CD4-positive, alpha-beta T cell treated with Interferon alpha-2 for 1 hour (primary cell): ENCODE measurements around the gene GRN.
A peak's percentile ranks its signal among the peaks of the same experiment; 100 is the strongest.
"Not testable (repeated sequence)": the region's sequence is repeated elsewhere in the genome, so short reads cannot be mapped to it uniquely, and the experiment has no call there.

ENCODE experiments used
- DNase-seq, 2 donors: peaks; one replicate each; pipeline ENCODE4 v3.0.0-alpha.2; 2020 to 2022

GRN gene

DNA sequence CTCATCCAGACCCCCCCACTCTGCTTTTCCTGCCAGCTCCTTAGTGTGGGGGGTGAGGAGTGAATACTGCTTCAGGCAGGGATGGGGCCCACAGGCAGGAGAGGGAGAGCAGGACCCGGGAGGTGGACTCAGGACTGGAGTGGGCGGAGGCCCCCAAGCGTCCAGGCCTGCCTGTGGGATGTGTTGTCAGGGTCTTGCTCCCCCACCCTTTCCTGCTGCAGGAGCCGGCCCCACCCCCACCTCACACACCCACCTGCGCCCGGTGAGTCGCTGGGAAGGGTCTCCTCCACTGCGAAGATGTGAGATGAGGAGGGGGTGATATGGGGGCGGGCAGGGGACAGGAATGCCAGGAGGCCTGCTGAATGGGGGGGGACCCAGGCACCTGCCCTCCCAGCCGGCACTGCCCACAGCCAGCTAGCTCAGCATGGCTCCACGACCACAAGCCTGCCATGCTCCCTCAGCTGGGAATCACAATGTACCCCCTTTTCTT, 17.4 kb downstream of the GRN start:
- DNase-seq, result no peak

DNA sequence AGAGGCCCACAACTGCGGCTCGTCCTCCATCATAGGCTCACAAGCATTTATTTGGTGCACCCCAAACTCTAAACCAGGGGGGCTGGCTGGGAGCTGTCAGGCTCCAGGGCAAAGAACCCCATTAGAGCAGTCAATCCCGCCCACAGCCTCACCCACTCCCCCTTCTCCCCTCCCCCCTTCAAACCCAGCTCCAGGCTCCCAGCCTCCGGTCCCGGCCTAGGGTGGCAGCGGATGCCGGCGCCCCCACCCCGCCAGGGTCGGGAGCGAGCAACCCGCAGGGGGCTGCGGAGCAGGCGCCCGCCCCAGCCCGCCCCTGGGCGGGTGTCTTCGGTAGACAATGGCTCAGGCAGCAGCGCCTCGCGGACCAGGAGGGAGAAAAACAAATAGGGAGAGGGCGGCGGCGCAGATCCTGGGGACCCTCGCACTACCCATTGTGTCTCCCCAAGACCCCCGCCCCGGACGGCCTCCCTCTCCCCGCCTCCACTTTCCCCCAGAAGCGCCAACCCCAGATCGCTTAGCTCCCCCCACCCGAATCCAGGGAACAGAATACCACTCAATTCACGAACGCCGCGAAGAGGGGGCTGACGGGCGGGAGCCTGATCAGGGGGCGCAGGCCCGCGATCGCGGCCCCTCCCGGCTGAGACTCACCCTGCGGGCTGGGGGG, 18.0 kb downstream of the GRN start:
- DNase-seq, result peak in 1 of 2 donors; percentile 15

DNA sequence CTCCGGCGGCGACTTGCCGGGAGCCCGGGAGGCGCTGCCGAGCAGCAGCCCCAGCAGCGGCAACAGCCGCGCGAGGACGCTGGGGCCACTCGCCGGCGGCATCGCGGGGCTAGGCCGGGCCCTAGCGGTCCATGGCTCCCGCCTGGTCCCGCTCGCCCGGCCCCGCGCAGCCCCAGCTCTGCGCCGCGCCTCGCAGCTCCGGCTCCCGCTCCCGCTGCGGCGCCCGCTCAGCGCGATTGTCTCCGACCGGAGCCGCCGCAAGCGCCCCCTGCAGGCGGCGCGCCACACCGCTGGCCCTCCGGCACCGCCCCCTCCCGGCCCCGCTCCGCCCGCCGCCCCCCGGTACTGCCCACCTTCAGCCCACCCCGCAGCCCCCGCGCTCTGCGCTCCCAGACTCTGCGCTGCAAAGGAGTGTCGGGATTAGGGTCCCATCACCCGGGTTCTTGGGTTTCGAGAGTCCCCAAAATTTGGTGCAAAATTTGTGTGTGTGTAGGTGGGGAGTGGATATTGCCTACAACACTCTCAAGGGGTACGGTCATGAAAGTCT, 18.6 kb downstream of the GRN start, which contains the start of gene FAM171A2:
Gene FAM171A2, minus strand, starts transcription at position 241 of the 547 bp plus-strand sequence. Its CDS starts 139 bp downstream, at position 102.
- peak; percentile 58 to 75 for DNase-seq

DNA sequence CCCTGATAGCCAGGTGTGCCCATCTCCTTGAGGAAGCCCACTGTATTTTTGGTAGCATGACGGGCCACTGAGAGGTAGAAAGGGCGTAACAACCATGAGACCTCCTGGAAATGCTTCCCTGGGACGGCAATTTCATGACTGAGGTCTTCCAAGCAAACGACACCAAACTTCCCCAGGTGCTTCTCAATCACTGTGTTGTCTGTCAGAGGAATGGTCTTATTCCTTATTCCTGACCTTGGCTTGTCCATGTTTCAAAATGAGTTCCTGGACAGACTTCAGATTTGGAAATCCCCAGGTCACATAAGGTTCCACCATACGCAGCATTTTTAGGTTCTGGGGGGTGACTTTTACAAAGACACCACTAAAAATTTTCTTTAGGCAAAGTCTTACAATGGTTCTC, 19.9 kb downstream of the GRN start:
- DNase-seq, result not testable (repeated sequence)

DNA sequence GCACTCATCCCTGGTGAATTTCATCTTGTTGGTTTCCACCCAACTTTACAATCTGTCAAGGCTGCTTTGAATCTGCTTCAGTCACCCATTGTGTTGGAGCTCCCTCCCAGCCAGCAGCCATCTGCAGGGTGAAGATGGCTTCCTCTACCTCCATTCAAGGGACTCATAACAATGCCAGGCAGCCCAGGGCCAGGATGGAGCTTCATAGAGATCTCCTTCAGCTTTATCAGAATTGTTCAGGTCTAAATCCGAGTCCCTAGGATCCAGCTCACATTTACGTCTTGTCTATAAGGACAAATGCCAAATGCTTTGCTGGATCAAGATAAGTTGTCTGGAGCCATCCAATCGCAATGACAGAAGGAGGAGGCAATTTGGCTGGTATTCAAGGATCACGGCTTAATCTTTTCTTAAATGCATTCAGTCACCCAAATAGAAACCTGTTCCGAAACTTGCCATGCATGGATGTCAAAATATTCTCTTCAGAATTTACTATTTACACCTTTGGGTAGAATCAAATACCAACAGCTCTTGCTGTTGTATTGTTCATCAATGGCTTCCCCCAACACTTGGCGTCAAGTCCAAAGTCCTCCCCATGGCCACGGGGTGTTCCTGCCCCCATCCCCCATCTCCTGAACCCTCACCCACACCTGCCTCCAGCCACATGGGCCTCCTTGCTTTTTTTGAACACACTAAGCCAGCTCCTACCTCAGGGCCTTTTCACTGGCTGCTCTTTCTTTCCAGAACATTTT, 22.3 kb downstream of the GRN start:
- DNase-seq, result no peak

DNA sequence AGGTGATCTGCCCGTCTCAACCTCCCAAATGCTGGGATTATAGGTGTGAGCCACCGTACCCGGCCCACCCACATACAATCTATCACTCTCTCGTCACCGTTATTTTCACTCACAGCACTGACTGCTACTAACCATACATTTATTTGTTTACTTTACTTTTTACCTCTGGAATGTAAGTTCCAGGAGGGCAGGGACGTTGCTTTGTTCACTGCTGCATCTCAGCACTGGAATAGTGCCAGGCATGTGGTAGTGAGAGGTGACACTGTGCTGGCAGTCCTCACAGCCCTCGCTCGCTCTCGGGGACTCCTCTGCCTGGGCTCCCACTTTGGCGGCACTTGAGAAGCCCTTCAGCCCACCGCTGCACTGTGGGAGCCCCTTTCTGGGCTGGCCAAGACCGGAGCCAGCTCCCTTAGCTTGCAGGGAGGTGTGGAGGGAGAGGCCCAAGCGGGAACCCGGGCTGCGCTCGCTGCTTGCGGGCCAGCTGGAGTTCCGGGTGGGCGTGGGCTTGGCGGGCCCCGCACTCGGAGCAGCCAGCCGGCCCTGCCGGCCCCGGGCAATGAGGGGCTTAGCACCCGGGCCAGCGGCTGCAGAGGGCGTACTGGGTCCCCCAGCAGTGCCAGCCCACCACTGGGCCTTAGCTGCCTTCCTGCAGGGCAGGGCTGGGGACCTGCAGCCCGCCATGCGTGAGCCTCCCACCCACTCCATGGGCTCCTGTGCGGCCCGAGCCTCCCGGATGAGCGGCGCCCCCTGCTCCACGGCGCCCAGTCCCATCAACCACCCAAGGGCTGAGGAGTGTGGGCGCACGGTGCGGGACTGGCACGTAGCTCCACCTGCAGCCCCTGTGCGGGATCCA, 23.5 kb downstream of the GRN start:
- not testable (repeated sequence) for DNase-seq

DNA sequence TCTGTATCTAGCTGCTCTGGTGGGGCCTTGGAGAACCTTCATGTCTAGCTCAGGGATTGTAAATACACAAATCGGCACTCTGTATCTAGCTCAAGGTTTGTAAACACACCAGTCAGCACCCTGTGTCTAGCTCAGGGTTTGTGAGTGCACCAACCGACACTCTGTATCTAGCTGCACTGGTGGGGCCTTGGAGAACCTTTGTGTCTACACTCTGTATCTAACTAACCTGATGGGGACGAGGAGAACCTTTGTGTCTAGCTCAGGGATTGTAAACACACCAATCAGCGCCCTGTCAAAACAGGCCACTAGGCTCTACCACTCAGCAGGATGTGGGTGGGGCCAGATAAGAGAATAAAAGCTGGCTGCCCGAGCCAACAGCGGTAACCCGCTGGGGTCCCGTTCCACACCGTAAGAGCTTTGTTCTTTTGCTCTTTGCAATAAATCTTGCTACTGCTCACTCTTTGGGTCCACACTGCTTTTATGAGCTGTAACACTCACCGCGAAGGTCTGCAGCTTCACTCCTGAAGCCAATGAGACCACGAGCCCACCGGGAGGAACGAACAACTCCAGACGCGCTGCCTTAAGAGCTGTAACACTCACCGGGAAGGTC, 24.4 kb downstream of the GRN start:
- peak in 1 of 2 donors; percentile 33 for DNase-seq

DNA sequence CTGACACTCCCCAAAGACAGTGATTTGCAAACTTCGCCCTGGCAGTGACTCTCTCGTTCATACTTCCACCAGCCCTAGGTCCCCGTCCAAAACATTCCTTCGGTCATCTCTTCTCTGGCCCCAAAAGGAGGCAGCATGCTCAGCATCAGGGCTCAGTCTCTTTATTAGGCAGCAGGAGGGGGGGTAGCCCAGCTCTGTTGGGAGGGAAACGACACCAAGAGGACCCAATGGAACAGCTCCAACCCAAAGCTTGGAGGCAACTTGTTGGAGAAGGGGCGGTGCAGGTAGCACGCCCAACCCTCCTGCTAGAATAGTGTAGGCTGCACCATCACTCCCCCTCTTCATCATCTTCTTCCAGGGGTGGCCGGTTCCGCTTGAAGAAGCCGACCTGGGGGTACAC, 26.9 kb downstream of the GRN start:
- DNase-seq, result no peak

DNA sequence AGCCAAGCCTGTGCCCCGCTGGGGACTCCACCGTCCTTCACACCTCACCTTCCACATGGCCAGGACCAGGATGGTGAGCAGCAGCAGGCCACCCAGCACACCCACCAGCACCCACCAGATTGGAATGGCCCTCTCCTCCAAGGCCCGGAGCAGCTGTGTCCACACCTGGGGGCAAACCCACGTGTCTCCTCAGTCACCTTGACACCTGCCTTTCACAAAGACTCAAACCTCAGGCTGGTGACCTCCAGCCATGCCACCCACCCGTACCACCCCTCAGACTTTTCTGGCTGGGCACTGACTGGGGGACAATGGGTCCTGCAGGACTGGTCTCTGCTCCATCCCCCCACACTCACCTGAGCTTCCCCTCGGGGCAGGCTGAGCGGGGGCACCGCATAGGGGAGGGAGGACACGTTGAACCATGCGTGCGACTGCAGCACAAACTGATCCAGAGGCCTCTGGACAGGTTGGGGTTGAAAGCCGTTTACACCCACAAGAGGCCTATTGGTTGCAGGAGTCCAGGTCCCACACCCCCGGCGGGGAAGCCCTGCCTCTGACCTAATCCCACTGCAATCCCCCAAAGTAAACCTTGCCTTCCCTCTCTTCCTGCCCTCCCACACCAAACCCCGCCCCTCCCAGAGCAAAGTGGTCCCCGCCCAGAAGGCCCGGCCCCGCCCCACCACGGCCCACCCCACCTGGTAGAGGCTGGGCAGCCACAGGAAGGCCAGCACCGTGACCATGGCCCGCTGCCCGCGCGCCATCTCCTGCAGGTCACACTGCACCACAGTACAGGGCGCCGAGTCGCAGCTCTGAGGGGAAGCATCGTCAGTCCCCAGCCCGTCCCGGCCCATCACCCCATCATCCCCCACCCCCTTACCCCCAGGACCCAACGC, 29.4 kb downstream of the GRN start:
- no peak for DNase-seq

DNA sequence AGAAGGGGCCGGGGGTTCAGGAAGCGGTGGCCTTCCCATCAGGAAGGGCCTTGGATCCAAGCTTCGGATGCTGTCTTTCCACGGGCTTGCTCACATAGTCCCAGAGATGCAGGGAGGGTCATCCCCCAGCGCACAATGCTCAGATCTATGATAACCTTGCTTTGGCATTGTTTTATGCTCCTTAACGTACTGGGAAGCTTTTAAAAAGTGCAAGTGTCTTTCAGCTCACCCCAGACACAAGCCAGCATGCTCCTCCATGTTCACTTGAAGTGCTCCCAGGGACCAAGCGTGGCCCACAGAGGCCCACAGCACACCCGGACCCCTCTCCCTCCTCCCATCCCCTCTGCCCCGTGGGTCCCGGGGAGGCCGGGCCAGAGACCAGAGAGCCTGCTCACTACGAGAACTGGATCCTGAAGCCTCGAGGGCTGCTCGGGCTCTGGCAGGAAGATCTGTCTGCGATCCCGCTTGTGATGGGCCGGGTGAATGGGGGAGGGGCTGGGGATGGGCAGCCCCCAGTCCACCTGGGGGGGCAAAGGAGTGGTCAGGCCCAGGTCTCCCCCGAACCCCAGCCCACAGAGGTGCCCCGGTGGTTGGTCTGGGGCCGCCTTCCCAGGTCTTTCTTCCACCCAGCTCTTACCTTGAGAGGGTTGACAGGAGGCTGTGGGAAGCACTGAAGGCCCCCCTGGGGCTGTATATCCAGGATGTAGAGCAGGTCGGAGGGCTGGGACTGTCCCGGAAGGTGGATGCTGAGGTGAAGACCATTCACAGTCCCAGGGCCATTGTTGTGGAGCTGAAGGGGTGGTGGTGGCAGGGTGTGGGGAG, 30.3 kb downstream of the GRN start:
- no peak for DNase-seq

DNA sequence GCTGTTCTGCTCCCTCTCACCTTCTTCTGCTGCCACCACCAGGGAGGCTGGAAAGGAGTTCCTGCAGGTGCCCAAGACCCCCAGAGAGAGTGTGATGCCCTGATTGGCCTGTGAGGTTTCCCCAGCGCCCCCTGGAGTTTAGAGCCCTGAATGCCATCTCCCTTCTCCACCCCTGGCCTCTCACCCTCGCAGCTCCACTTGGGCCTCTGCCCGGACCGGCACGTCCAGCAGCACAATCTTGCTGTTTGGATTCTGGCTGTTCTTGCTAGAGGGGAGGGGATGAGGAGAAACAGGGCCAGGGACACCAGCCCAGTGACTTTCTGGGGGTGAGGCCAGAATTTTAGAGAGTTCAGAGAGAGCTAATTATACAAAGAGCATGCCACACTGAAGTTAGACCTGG, 31.0 kb downstream of the GRN start:
- DNase-seq, result no peak

DNA sequence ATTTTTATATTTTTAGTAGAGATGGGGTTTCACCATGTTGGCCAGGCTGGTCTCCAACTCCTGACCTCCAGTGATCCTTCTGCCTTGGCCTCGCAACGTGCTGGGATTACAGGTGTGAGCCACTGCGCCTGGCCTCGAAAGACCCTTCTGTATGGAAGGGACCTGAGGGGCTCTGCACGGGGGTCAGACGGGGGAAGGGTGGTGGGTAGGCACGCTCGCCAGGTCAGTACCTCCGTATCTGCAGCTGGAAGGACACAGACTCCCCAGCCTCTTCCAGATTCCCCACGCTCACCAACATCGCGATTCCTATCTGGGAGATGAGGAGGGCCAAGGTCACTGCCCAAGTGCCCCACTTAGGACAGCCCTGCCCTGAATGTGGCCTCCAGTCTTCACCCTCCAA, 31.7 kb downstream of the GRN start:
- DNase-seq, result no peak

DNA sequence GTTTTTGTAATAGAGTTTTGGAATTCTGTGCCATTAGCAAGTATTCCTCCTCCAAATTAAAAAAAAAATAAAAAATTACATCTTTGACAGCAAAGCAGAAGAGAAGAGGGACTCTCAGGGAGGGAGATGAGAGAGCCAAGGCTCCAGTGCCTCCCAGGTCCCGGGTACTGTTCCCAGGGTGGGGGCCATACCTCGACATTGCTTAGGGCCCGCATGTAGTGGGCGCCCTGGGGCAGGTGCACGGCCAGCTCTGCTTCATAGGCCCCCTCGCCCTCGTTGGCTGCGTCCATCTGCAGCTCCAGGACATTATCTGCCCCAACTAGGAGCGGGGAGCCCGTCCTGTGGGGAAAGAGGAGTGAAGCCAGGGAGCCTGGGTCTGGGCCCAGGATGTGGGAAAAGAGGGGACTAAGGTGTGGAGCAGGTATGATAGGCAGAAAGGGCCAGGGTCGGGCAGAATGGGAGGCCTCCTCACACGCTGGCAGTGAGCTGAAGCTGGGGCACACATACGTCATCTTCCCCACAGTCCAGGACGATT, 33.1 kb downstream of the GRN start:
- no peak for DNase-seq

DNA sequence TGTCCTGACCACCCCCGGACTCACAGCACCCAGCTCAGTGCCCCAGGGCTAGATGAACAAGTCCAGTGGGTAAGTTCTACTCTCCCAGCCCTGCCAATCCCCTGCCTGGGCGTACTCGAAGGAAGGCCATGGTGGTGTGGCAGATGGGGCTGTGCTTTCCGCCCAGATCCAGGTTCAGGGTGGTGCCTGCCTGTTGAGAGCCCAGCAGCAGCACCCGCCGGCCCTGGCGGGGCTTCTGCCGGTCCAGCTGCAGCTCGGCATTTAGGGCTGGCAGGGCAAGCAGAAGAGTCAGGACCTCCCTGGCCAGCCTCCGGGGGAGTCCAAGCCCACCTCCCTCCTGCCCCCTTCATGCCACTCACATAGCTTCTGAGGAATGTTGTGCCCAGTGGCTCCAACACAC, 34.8 kb downstream of the GRN start:
- DNase-seq, result no peak

DNA sequence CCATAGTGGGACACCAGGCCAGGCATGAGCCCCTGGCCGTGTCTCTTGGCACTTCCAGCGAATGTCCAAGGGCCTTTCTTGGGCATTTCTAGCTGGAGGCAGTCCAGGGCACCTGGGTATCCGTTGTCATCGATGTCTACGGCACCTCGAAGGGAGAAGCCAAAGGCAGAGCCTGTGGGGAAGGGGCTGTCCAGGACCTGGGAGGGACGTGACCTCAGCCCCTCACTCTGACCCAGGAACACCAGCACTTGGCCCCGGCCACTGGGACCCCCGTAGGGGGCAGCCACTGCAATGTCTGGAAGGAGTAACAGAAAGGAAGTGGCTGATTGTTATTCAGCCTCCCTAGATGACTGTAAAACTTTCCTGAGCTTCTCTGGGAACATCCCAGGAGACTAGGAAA, 35.7 kb downstream of the GRN start:
- no peak for DNase-seq

DNA sequence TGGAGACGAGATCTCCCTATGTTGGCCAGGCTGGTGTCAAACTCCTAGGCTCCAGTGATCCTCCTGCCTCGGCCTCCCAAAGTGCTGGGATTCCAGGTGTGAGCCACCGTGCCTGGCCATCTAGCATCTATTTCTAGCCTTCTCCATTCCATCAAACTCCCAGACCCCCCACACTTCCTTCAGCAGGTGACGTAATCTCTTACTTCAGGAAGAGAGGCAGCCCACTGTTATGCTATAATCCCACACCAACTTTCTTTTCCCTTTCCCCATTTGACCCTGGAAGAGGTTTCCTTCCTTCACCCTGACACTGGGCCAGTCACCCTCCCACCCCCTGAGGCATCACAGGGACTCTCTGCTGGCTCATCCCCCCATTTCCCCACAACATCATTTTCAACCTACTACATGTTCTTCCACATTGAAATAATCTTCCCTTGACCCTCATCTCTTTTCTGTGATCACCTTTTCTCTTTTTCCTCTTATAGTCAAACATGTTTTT, 36.8 kb downstream of the GRN start:
- DNase-seq, result no peak

DNA sequence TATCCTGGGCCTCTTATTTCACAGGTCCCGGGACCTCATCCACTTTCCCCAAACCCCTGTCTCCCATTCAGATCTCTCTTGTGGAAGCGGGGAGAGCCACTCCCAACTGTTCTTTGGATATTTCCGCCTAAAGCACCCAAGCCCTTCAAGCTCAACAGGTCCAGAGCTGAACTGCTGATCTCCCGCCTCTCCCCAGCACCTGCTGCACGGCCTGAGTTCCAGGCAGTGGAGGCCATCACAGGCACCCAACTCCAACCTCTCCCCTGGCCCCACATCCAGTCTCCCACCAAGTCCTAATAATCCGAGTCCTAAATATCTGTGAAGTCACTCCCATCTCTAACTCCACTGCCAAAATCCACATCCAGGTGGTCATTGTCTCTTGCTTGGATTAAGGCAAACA, 37.8 kb downstream of the GRN start:
- no peak for DNase-seq

DNA sequence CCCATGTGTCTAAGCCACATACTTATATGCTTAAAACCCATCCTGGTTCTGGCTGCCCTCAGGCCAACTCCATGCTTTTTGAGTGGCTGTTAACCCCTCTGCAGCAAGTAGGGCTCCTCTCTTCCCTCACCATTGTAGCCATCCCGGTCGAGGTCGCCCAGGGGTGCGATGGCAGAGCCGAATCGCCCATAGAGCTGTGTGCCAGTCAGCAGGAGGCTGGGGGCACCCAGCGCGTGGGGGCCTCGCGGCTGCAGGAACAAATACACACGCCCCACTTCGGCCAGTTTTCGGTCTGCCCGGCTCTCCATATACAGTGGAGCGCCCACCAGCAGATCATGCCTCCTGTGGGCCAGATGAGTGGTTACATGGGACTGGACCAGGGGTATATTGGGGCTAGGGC, 38.3 kb downstream of the GRN start:
- no peak for DNase-seq

DNA sequence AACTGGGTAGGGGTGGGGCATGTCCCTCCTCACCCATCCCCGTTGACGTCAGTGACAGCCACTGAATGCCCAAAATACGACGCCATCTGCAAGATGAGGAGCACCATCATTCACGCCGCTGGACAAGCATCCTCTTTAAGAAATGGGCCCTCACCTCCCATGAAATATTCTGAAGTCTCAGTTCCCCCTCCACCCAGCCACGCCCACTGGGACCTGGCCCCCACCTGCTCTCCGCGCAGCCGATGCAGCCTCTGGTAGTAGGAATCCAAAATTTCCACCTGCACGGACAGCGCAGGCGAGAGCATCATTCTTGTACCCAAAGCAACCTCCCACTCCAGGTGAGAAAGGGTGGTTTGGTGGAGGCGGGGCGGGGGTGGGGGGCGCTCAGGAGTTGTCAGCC, 38.8 kb downstream of the GRN start:
- DNase-seq, result no peak

DNA sequence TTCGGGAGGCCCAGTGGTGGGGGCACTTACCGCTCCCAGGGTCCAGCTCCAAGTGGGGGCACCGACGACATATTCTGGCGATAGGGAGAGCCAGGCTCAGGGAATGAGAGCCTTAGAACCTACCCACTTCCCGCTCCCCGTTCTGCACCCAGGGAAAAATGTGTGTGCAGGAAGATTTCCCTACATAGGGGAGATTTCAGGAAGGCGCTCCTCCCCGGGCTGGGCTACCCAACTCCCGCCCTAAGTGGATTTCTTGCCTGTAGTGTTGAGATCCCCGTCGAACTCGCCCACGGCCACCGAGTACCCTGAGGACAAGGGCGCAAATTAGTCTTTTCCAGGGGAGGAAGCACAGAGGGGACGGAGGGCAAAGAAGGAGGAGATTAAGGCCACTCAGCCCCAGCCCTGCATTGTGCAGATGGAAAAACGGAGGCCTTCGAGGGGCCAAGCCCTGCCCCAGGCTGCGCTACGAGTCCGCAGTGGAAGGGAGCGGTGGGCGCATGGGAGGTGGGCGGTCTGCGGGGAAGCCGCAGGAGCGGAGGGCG, 39.2 kb downstream of the GRN start:
- no peak for DNase-seq
